Gastroesophageal sphincter (tissue), 4 donors: ENCODE results near the gene TAF6L. TPM values are rescaled to one million over a fixed set of nuclear protein-coding genes. Genes with fewer than 3 reads are reported as not detected.

Experiments
- ATAC-seq: fragments of 150-250 bp; one replicate; pipeline ENCODE4 v1.9.1; 2016; ENCODE audit warnings: mild to moderate bottlenecking, moderate library complexity
- H3K27ac ChIP-seq, 4 donors: fragments of 200-600 bp; sonication (generic) in 3 of 4; 1 replicate in 3 of 4; 2 replicates in 1 of 4; pipeline ENCODE4 v1.5.1; 2016 to 2019
- H3K27me3 ChIP-seq: fragments of 200-600 bp; sonication (generic); one replicate; pipeline ENCODE4 v1.5.1; 2019
- H3K36me3 ChIP-seq, 2 donors: fragments of 200-600 bp; sonication (generic); one replicate each; pipeline ENCODE4 v1.5.1; 2019; ENCODE audit warnings: control low read depth in 1 of 2
- H3K4me1 ChIP-seq, 3 donors: fragments of 200-600 bp; sonication (generic); 1 replicate in 2 of 3; 2 replicates in 1 of 3; pipeline ENCODE4 v1.5.1; 2016 to 2019; ENCODE audit warnings: control low read depth in 2 of 3
- H3K4me3 ChIP-seq, 2 donors: fragments of 200-600 bp; sonication (generic); one replicate each; pipeline ENCODE4 v1.5.1; 2019; ENCODE audit warnings: mild to moderate bottlenecking in 1 of 2, moderate library complexity in 1 of 2
- H3K9me3 ChIP-seq, 3 donors: fragments of 200-600 bp; sonication (generic); one replicate each; pipeline ENCODE4 v1.5.1; 2017 to 2019; ENCODE audit warnings: control low read depth in 2 of 3
- EP300 ChIP-seq: sonication (generic); formaldehyde crosslinking; IDR thresholded peaks from one replicate; pipeline ENCODE4 v1.6.1; 2017; ENCODE audit warnings: antibody characterized with exemption, mild to moderate bottlenecking
- POLR2A ChIP-seq, 2 donors: fragments of 450-650 bp; IDR thresholded peaks; one replicate each; pipeline ENCODE4 v1.6.1; 2017; ENCODE audit warnings: antibody characterized with exemption in 2 of 2, mild to moderate bottlenecking in 2 of 2, moderate library complexity in 1 of 2
- POLR2AphosphoS5 ChIP-seq: sonication (generic); formaldehyde crosslinking; IDR thresholded peaks from one replicate; pipeline ENCODE4 v1.6.1; 2017; ENCODE audit warnings: antibody characterized with exemption
- WGBS, 2 donors: methylation state at CpG; one replicate each; pipeline ENCODE4 v1.1.5; 2018; ENCODE audit warnings: low coverage in 1 of 2; 5-methylcytosine and 5-hydroxymethylcytosine counted together
- small RNA-seq, 4 donors: library from RNA; depleted of rRNA; stranded (forward); fragments of <200 nt; gene quantifications; one replicate each; pipeline ENCODE3, GENCODE V24; 2016
- total RNA-seq, 4 donors: library from RNA; depleted of rRNA; stranded (reverse); fragments of >200 nt; gene quantifications; one replicate each; pipeline ENCODE4 v1.1.0, GENCODE V29; 2016
- TF ChIP-seq, protein P1 (sequence below), 4 experiments: fragments of 200-600 bp in 2 of 4; fragments of 450-650 bp in 2 of 4; sonication (generic) in 1 of 4; IDR thresholded peaks; one replicate each; pipeline ENCODE4 v1.5.1; 2017 to 2019; ENCODE audit warnings: antibody characterized with exemption in 4 of 4, mild to moderate bottlenecking in 2 of 4, moderate library complexity in 2 of 4

Gene TAF6L
- total RNA-seq, 4 donors from 2014 or later, result 5.5 to 23.4 (median 14.5) TPM

DNA sequence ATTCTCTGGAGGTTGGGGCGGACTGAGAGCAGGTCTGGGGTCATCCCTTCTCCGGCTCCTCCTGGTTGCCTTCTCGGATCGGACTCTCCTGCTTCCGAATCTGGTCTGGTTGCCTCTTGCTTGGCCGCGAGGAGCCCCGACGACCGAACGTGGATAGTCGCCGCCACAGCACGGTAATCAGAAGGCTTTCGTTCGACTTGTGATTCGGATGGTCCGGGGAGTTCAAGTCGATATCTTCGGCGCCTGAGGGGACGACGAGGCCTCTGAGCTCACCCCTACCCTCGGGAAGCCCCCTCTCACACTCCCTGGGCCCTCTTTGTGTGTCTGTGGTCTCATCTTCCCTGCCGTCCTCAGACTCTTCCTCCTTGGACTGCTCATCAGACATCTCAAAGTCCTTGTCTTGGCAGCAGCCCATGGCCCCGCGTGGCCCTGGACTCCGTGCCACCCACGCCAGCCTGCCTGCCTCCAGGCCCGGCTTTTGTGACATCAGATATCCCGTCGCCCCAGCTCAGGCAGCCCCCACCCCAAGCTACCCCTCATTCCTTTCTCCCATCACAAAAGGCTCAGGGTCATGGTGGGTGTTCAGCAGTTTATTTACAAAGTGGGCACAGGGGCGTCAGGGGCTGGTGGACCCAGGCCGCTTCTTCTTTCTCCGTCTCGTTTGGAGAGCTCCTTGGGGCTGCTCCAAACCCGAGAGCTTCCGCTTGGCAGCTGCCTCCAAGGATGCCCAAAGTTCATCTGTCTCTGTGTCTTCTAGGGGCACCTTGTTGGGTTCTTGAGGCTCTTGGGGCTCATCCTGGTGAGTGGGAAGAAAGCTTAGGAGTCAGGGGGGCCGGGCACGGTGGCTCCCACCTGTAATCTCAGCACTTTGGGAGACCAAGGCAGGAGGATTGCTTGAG is 61.4 kb downstream of the TAF6L start, which contains the start of gene TEX54:
TEX54 (minus strand) TSS at position 506 of the 899 bp plus-strand sequence.
- Histone ChIP-seq H3K4me3 (peak within 1 kb of the TSS; percentile 66 to 93), H3K27ac (peak within 1 kb of the TSS; percentile 74 to 100 (median 97)), H3K4me1 (peaks cover 0 to 76% (median 32%) of the 10 kb centered on the region in 3 donors), H3K27me3 (no peaks in the 10 kb centered on the region), H3K9me3 (no peaks in the 10 kb centered on the region), H3K36me3 (peaks cover 0 to 57% of the 10 kb centered on the region in 2 donors)
- peak; percentile 10 for ATAC-seq
- TF ChIP-seq, protein P1, sequence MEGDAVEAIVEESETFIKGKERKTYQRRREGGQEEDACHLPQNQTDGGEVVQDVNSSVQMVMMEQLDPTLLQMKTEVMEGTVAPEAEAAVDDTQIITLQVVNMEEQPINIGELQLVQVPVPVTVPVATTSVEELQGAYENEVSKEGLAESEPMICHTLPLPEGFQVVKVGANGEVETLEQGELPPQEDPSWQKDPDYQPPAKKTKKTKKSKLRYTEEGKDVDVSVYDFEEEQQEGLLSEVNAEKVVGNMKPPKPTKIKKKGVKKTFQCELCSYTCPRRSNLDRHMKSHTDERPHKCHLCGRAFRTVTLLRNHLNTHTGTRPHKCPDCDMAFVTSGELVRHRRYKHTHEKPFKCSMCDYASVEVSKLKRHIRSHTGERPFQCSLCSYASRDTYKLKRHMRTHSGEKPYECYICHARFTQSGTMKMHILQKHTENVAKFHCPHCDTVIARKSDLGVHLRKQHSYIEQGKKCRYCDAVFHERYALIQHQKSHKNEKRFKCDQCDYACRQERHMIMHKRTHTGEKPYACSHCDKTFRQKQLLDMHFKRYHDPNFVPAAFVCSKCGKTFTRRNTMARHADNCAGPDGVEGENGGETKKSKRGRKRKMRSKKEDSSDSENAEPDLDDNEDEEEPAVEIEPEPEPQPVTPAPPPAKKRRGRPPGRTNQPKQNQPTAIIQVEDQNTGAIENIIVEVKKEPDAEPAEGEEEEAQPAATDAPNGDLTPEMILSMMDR (IDR thresholded peaks at IDR 0.05), result no peak
- TF ChIP-seq POLR2AphosphoS5 (no peak), POLR2A (IDR thresholded peaks at IDR 0.05) (no peak), EP300 (no peak)
- 10% methylated on average over 4 to 10 of the region's 40 CpGs for WGBS, 2 donors

DNA sequence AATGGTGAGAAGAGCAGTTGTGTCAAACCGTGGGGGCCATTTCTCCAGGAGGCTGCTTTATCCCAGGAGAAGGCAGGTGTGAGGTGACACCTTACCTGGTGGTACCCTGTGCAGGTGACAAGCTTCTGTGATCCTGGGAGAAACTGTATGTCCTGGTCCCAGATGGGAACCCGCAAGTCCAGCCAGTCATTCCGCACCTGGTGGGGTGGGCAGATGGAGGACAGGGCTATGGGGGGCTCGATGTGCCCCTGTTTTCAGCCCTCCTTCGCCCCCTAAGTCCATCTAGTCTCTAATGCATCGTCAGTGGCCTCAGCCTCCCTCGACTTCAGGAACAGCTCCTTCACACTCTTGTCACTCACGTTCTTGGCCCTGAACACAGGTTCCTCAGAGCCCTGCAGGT is 64.1 kb downstream of the TAF6L start:
- no peaks in the 10 kb centered on the region for H3K27me3 ChIP-seq
- no peaks in the 10 kb centered on the region for H3K9me3 ChIP-seq
- no peak for ATAC-seq
- TF ChIP-seq POLR2A (IDR thresholded peaks at IDR 0.05) (no peak), POLR2AphosphoS5 (no peak), EP300 (no peak)
- TF ChIP-seq, protein P1 (IDR thresholded peaks at IDR 0.05), result no peak
- H3K27ac ChIP-seq, result no peak overlapping the region
- H3K4me3 ChIP-seq, result no peak overlapping the region
- H3K36me3 ChIP-seq, result peaks cover 0 to 46% of the 10 kb centered on the region in 2 donors
- WGBS, 2 donors, result 88 to 89% methylated on average over 5 to 7 of the region's 8 CpGs
- peaks cover 0 to 66% (median 19%) of the 10 kb centered on the region in 3 donors for H3K4me1 ChIP-seq

Small RNAs within 50 kb of the gene (small RNA-seq; reads per million reads assigned to genes)
- gene MIR6514 (0 to 1.0 (median 0.59) reads per million in 4 donors), gene RNU6-118P (0 reads per million in 4 donors)

Other genes starting within 250 kb of the TAF6L start
- gene AHNAK, start 224.6 kb upstream of the TAF6L start, total RNA-seq, result 1,000 to 10,000 TPM; 1,348 to 2,181 (median 1,745) TPM
- 1,000 to 10,000 TPM; 1,070 to 1,712 (median 1,374) TPM for gene EEF1G, start 197.5 kb upstream of the TAF6L start, total RNA-seq
- 1 to 10 TPM; 3.8 to 9.6 (median 7.6) TPM for gene TUT1, start 179.9 kb upstream of the TAF6L start, total RNA-seq
- gene MTA2, start 169.5 kb upstream of the TAF6L start, total RNA-seq, result 10 to 100 TPM; 67.9 to 88.7 (median 85.6) TPM
- gene EML3, start 158.6 kb upstream of the TAF6L start, total RNA-seq, result 10 to 100 TPM; 25.4 to 36.7 (median 31.9) TPM
- 10 to 100 TPM in 3 of 4 donors, 1 to 10 TPM in 1; 3.0 to 18.3 (median 10.7) TPM for gene ROM1, start 158.1 kb upstream of the TAF6L start, total RNA-seq
- 10 to 100 TPM; 11.4 to 25.8 (median 22.4) TPM for gene B3GAT3, start 149.4 kb upstream of the TAF6L start, total RNA-seq
- gene GANAB, start 124.8 kb upstream of the TAF6L start, total RNA-seq, result 100 to 1,000 TPM in 3 of 4 donors, 10 to 100 TPM in 1; 87.8 to 151 (median 134) TPM
- gene INTS5, start 118.1 kb upstream of the TAF6L start, total RNA-seq, result 10 to 100 TPM; 12.6 to 19.0 (median 14.5) TPM
- gene C11orf98, start 106.2 kb upstream of the TAF6L start, total RNA-seq, result 10 to 100 TPM; 19.3 to 39.5 (median 26.8) TPM
- 10 to 100 TPM in 1 of 4 donors, 1 to 10 TPM in 3; 2.0 to 18.6 (median 7.3) TPM for gene CSKMT, start 106.1 kb upstream of the TAF6L start, total RNA-seq
- 10 to 100 TPM in 1 of 4 donors, 1 to 10 TPM in 3; 7.3 to 10.1 (median 8.4) TPM for gene UQCC3, start 99.7 kb upstream of the TAF6L start, total RNA-seq
- 1 to 10 TPM; 1.2 to 3.9 (median 2.2) TPM for gene LBHD1, start 99.1 kb upstream of the TAF6L start, total RNA-seq
- 100 to 1,000 TPM; 162 to 185 (median 174) TPM for gene UBXN1, start 92.3 kb upstream of the TAF6L start, total RNA-seq
- gene LRRN4CL, start 81.9 kb upstream of the TAF6L start, total RNA-seq, result 10 to 100 TPM; 20.1 to 42.1 (median 32.1) TPM
- gene BSCL2, start 64.0 kb upstream of the TAF6L start, total RNA-seq, result 10 to 100 TPM; 25.7 to 37.8 (median 29.2) TPM
- gene GNG3, start 63.7 kb upstream of the TAF6L start, total RNA-seq, result not detected
- gene HNRNPUL2, start 43.9 kb upstream of the TAF6L start, total RNA-seq, result 10 to 100 TPM; 24.2 to 43.7 (median 31.0) TPM
- gene TTC9C, start 42.9 kb upstream of the TAF6L start, total RNA-seq, result 10 to 100 TPM; 12.5 to 20.5 (median 19.8) TPM
- 10 to 100 TPM in 3 of 4 donors, 1 to 10 TPM in 1; 8.8 to 15.8 (median 12.3) TPM for gene ZBTB3, start 17.2 kb upstream of the TAF6L start, total RNA-seq
- 10 to 100 TPM; 34.4 to 49.5 (median 39.5) TPM for gene POLR2G, start 9.8 kb upstream of the TAF6L start, total RNA-seq
- gene TMEM179B, start 16.0 kb downstream of the TAF6L start, total RNA-seq, result 10 to 100 TPM; 25.8 to 50.7 (median 33.9) TPM
- 10 to 100 TPM; 17.0 to 25.8 (median 19.1) TPM for gene TMEM223, start 20.6 kb downstream of the TAF6L start, total RNA-seq
- 10 to 100 TPM; 33.2 to 72.3 (median 57.2) TPM for gene NXF1, start 34.0 kb downstream of the TAF6L start, total RNA-seq
- 10 to 100 TPM; 23.3 to 31.6 (median 27.8) TPM for gene STX5, start 60.7 kb downstream of the TAF6L start, total RNA-seq
- not detected for gene TEX54, start 61.4 kb downstream of the TAF6L start, total RNA-seq
- 10 to 100 TPM; 26.6 to 46.8 (median 39.3) TPM for gene WDR74, start 68.2 kb downstream of the TAF6L start, total RNA-seq
- gene SLC3A2, start 109.5 kb downstream of the TAF6L start, total RNA-seq, result 100 to 1,000 TPM in 1 of 4 donors, 10 to 100 TPM in 3; 66.9 to 144 (median 80.2) TPM
- gene CHRM1, start 150.0 kb downstream of the TAF6L start, total RNA-seq, result under 1 TPM in 3 of 4 donors, not detected in 1; 0.16 to 0.89 (median 0.27) TPM
- not detected for gene SLC22A6, start 213.6 kb downstream of the TAF6L start, total RNA-seq
- not detected for gene SLC22A8, start 244.4 kb downstream of the TAF6L start, total RNA-seq